NCI-H2227 (cell line): ENCODE data around the gene CAGE1.
A peak's percentile ranks its signal among the peaks of the same experiment; 100 is the strongest.

Experiments
- DNase-seq: peaks from one replicate; lab custom pipeline; 2025; ENCODE audit not compliant: unreplicated experiment; lab: John Stamatoyannopoulos, UW

Gene CAGE1

GRCh38 chr6:7389451-7390225 is at the start of gene CAGE1, which contains the start of gene RIOK1:
CAGE1 (minus strand) TSS chr6:7389742; CDS start chr6:7387173, 2,569 bp downstream.
RIOK1 (plus strand) TSS chr6:7389808; CDS start chr6:7390003, 195 bp downstream.
- DNase-seq: peak; percentile 96

GRCh38 chr6:7439228-7439627 is 49.7 kb upstream of the CAGE1 start:
- no peak for DNase-seq

GRCh38 chr6:7438011-7438410 is 48.5 kb upstream of the CAGE1 start:
- DNase-seq: no peak

GRCh38 chr6:7434672-7435071 is 45.1 kb upstream of the CAGE1 start:
- no peak for DNase-seq

GRCh38 chr6:7433121-7433617 is 43.6 kb upstream of the CAGE1 start:
- no peak for DNase-seq

GRCh38 chr6:7432391-7433120 is 43.0 kb upstream of the CAGE1 start:
- no peak for DNase-seq

GRCh38 chr6:7431674-7432390 is 42.3 kb upstream of the CAGE1 start:
- peak; percentile 51 for DNase-seq

GRCh38 chr6:7431313-7431673 is 41.8 kb upstream of the CAGE1 start:
- DNase-seq: no peak

- DNase-seq: no peak
Measured at GRCh38 chr6:7426447-7427169, 37.1 kb upstream of the CAGE1 start.

GRCh38 chr6:7425808-7426190 is 36.3 kb upstream of the CAGE1 start:
- DNase-seq: no peak

- DNase-seq: no peak
Measured at GRCh38 chr6:7424967-7425807, 35.6 kb upstream of the CAGE1 start.

- DNase-seq: no peak
Measured at GRCh38 chr6:7424058-7424457, 34.5 kb upstream of the CAGE1 start.

GRCh38 chr6:7421066-7421465 is 31.5 kb upstream of the CAGE1 start:
- DNase-seq: no peak

- no peak for DNase-seq
Measured at GRCh38 chr6:7419065-7419464, 29.5 kb upstream of the CAGE1 start.

GRCh38 chr6:7418238-7418905 is 28.8 kb upstream of the CAGE1 start:
- no peak for DNase-seq

- DNase-seq: no peak
Measured at GRCh38 chr6:7417684-7418083, 28.1 kb upstream of the CAGE1 start.

- no peak for DNase-seq
Measured at GRCh38 chr6:7414811-7415210, 25.3 kb upstream of the CAGE1 start.

GRCh38 chr6:7413151-7413823 is 23.7 kb upstream of the CAGE1 start:
- no peak for DNase-seq

GRCh38 chr6:7411328-7411727 is 21.8 kb upstream of the CAGE1 start:
- no peak for DNase-seq
